Activated CD4-positive, CD25-positive, alpha-beta regulatory T cell (primary cell): ENCODE results near the gene VPS13D.
A peak's percentile ranks its signal among the peaks of the same experiment; 100 is the strongest.
"Not testable (repeated sequence)": the region's sequence is repeated elsewhere in the genome, so short reads cannot be mapped to it uniquely, and the experiment has no call there.

ENCODE experiments used
- DNase-seq, 4 experiments: peaks; one replicate each; lab custom pipeline; 2025; lab: John Stamatoyannopoulos, UW

VPS13D gene

DNA sequence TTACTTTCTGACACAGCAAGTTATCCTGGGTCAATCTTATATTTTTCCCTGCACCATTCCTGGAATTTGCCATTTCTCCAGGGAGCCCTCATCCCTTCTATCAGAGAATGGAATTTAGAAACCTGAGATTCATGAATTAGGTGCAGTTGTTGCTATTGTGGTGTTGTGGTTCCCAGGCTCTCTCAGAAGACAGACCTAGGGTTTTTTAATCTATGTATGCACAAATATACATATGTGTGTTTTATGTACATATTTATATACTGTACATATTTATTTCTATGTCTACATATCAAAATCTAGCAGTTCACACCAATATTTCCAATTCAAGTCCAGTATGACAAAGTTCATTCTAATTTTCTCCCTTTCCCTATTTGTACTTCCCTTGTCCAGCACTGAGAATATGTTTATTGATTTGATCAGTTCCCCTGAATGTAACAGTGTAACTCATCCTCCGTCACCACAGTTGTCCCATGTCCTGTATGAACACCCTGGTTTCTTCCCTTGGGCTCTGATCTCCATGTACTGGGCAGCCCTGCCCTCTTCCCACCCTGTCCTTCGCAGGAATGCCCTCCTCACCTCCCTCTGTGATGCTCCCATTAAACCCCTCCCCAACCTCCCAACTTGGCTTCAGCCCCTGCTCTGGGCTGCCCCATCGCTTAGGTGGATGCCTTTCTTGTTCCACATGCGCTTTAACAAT, 145.5 kb downstream of the VPS13D start:
- DNase-seq: no peak

GRCh38 chr1:12376236-12377045, 146.6 kb downstream of the VPS13D start:
- DNase-seq: no peak

DNA sequence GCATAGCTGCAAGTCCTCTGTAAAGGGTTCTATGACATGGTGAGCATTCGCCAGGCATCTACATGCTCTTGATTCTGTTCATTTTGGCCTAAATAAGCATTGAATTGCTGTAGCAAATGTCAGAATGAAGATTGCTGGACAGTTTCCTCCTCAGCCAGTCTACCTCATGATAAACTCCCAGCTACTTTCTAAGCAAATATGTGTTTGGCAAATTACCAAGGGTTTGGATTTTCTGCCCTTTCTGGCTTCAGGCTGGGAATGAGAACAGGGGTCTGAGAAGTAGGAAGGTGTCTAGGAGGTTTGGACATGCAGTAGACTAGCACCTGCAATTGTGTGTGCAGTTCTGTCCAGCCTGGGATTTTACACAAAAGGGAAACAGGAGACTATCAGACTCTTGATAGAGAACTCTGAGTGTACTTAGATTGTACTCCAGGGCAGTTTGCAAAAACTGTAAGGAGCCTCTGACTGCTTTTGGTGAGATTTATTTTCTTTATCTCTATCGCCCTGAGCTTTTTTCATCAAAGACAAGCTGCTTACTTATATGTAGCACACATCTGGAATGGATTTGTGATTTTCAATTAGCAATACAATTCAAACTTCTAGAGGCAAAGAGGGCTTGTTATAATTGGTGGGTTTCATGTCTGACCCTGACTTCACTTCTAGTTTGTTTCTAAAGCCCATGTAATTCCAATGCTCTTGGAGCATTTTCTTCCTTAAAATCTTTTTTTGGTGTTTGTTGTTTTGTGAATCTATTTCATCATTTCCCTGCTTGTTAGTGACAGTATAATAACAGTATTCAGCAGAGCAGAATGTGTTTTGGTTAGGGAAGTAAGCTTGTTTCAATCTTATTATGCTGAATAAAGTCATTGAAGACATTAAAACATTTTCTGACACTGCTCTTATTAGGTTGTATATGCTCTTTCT, 150.8 kb downstream of the VPS13D start:
- DNase-seq: no peak

DNA sequence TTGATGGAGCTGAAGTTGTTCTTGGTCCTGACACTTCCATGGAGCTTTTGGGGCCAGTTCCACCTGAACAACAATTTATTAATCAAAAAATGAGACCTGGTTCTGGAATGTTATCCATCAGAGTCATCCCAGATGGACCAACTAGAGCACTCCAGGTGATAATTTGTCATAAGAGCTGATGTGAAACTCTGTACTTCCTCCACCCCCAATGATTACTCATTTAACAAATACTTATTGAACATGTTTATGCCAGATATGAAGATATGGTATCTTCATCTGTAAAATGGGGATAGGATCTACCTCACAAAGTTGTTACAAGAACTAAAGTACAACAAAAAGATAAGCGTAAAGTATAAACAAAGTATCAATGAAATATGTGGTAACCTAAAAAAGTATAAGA, 153.2 kb downstream of the VPS13D start:
- no peak for DNase-seq

DNA sequence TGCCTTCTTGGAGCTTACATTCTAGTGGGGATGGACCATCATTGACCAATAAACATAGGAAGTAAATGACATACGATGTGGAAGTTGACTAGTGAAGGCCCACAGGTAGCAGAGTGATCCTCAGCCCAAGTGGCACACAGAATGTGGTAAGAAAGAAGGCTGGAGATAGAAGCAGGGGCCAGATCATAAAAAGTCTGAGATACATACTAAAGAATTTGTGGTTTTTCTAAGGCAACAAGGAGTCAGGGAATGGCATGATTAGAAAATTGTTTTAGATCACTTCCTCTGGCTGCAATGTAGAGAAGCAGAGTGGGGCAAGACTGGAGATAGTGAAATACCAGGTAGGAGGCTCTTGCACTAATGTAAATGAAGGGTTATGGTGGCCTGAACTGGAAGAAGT, 154.0 kb downstream of the VPS13D start:
- no peak for DNase-seq

DNA sequence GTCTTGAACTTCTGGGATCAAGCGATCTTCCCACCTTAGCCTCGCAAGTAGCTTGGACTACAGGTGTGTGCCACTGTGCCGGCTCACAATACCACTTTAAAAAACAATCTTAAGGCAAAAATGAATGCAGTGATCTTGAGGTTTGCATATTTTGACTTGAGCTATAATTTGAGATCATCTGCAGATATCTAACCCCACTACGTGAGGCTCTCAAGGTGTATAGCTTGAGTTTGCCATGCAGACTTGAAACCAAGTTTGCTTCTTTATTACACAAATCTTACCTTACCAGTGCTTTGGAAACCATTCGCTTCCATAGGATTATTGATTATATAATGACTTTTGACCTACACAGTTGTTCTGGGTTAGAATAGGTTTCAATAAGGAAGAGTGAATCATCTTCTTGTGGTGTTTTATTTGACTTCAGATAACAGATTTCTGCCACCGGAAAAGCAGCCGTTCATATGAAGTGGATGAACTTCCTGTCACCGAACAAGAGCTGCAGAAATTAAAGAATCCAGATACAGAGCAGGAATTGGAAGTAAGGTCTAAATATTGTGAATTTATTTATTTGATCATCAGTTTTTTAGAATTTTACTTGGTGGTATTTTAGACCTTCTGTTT, 155.1 kb downstream of the VPS13D start:
- DNase-seq: peak in 1 of 4 experiments; percentile 3

GRCh38 chr1:12386130-12386529, 156.3 kb downstream of the VPS13D start:
- DNase-seq: peak in 3 of 4 experiments; percentile 4 to 16 (median 6)

- DNase-seq: no peak
These were observed 157.8 kb downstream of the VPS13D start for GRCh38 chr1:12387641-12388040.

DNA sequence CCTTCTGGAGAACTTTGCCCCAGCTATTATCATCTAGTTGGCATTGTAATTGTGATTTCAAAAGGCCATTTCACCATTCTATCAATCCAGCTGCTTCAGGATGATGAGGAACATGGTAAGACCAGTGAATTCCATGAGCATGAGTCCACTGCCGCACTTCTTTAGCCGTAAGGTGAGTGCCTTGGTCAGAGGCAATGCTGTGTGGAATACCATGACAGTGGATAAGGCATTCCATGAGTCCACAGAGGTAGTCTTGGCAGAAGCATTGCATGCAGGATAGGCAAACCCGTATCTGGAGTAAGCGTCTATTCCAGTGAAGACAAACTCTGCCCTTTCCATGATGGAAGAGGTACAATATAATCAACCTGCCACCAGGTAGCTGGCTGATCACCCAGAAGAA, 160.5 kb downstream of the VPS13D start:
- not testable (repeated sequence) for DNase-seq

GRCh38 chr1:12397462-12398450, 167.9 kb downstream of the VPS13D start:
- no peak for DNase-seq

DNA sequence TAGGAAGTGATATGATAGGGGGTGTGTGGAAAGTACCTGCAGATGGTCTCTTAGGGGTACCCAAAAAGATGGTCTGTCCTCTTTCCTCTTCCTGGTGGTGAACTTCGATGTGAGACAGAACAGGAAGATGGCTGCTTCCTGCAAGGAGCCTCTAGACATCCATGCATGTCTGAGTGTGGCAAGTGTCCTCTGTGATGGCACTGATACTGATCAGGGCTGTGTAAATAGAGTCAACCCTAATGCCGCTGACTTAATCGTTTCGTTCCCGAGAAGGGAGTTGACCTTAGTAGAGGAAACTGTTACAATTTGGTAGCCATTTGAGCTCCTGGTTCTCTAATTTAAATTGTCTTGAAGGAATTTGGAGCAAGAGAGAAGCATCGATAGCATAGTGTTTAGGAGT, 168.6 kb downstream of the VPS13D start:
- DNase-seq: no peak

DNA sequence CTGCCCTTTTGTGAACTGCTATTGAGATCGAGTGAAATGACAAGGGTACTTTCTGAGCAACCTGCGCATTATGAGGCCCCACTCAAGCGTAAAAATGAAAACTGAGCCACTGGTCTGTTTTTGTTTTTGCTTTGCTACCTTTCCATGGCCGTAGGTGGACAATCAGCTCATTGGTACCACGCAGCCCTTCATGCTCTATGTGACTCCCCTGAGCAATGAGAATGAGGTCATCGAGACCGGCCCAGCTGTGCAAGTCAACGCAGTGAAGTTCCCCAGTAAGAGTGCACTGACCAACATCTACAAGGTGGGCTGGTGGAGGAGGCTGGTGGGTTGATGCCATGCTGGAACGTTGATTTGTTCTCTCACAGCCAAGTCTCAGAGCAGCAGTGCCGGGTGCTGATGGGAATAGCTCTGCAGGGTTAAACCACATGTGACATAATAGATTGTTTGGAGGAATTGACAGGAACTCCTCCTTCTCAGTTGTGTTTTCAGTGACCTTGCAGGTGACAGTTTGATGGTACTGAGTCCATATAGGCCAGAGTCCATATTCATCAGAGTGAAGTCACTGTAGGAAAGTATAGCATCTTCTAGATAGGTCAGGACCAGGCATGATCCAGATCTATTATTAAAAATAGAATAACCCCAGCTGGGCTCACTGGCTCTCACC, 170.3 kb downstream of the VPS13D start:
- no peak for DNase-seq

- no peak for DNase-seq
These were observed 172.4 kb downstream of the VPS13D start for GRCh38 chr1:12402159-12402673.

GRCh38 chr1:12402842-12403241, 173.0 kb downstream of the VPS13D start:
- no peak for DNase-seq

DNA sequence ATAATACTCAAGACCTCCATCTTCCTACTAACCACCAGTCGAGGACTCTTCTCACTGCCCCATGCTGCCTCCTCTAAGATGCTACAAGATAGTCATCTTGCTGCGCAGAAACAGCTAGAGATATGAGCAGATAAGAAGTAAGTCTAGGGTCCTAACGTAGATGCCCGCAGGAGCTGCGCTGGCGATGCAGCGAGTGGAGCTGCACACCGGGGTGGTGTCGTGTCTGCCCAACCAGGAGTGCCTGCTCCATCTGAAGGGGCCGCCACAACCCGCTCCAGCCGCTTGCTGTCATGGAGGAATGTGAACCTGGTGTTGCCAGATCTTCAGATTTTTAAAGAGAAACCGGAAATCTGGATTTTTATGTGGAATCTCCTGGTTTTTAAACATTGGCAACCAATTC, 175.1 kb downstream of the VPS13D start:
- no peak for DNase-seq

DNA sequence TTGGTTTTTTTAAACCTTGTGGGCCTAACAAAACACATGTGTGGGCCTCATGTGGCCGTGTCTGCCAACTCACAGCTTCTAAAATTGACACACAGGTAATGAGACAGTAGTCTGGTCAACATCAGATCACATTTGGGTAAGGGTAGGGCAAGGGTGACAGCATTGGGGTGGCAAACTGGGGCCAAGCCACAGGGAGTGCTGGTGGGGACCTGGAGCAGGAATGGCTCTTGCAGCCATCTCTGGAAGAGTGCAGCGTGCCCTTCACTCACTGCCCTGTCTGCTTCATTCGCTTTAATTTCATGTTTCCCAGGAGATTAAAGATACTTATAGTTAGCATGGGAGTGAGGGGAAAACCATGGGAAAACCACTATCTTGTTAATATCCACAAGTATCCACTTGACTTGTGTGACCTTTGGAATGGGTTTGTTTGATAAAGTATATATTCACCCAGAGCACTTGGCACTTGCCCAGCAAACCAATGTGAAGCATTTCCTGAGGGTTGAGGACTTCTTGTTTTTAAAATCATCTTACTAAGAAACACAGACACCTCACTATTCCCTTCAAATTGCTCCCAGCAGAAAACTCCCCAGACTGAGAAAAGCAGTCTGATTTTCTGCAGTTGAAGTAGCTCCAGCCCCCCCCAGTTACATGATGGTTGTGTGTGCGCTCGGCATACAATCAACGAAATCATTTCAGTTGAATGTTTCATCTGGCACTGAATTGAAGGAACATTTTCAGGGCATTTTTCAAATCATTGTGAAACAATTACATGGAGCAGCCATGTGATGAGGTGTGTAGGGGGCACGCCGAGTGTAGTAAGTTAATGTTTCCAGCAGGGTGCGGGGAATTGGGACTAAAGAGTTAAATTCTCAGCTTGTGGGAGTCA, 175.7 kb downstream of the VPS13D start:
- no peak for DNase-seq

DNA sequence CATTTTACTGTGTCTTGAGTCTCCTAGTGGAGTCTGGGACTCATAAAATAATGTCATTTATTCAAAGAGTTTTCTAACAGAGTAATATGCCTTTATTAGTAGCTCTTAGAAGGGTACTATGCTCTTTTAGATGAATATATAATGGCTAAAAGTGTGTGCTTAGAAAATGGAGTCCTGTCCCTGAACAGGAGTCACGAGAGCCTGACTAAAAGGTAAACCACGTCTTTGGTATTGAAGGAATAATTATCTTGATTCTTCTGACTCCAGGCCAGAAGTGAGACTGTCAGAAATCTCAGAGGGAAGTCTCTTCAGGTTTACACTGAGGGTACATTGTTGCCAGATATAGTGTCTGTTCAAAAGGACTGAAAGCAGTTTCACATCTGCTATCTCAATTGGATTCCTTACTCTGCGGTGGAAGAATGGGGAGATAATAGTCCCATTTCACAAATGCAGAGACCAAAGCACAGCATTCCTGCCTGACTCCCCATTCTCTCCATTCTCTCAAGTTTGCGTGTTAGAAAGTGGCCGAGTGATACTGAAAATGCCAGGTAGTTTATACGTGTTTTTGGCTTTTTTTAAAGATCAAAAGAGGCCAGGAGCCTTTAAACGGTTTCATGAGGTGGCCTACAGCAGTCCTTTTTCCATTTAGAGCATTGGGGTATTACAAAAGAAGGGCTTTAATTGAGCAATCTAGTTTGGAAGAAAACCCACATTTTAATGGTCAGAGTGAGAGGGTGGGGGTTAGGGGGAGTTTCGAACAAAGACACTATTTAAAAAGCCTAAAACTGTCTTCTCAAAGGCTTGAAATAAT, 176.6 kb downstream of the VPS13D start:
- DNase-seq: no peak
